ENCODE data around the gene B3GALT4.
"Not testable (repeated sequence)": the region's sequence is repeated elsewhere in the genome, so short reads cannot be mapped to it uniquely, and the experiment has no call there.

Gene B3GALT4

DNA sequence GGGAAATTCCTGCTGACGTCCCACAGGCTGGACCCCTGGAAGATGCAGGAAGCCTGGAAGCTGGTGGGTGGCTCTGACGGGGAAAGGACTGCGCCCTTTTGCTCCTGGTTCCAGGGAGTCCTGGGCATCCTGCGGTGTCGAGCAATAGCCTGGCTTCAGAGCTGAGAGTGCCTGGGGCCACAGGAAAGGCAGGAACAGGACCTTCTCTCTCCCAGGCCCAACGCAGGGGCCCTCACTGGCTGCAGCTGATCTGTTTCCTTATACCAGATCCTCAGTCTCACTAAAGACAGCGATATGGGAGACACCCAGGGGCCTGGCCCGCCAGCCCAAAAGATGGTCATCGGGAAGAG, 1.4 kb downstream of the B3GALT4 start:
- TF ChIP-seq, protein P1, sequence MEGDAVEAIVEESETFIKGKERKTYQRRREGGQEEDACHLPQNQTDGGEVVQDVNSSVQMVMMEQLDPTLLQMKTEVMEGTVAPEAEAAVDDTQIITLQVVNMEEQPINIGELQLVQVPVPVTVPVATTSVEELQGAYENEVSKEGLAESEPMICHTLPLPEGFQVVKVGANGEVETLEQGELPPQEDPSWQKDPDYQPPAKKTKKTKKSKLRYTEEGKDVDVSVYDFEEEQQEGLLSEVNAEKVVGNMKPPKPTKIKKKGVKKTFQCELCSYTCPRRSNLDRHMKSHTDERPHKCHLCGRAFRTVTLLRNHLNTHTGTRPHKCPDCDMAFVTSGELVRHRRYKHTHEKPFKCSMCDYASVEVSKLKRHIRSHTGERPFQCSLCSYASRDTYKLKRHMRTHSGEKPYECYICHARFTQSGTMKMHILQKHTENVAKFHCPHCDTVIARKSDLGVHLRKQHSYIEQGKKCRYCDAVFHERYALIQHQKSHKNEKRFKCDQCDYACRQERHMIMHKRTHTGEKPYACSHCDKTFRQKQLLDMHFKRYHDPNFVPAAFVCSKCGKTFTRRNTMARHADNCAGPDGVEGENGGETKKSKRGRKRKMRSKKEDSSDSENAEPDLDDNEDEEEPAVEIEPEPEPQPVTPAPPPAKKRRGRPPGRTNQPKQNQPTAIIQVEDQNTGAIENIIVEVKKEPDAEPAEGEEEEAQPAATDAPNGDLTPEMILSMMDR (IDR thresholded peaks at IDR 0.05; ENCODE audit: borderline replicate concordance, insufficient read depth, low read depth, low read length) = no peak
- no peak overlapping the region for H3K4me3 ChIP-seq (ENCODE audit: low read depth, low read length)

DNA sequence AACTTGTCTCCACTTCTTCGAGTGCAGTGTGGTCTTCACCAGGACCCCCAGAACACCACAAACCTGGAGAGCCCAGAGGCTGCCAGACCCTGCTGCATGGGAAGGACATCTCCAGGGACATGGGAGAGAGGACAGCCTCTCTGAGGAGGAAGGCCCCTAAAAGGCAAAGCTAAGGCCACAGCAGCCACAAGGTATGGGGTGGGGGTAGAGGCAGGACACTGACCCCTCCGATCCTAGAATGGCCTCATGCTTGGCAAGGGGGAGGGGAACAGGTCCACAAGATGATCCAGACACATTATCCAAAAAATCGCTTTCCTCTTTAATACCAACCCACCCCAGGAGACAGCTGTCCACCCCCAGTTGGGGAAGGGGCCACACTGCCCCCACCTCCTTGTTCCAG, 1.9 kb downstream of the B3GALT4 start:
- no peak overlapping the region for H3K4me3 ChIP-seq (ENCODE audit: low read depth, low read length)

DNA sequence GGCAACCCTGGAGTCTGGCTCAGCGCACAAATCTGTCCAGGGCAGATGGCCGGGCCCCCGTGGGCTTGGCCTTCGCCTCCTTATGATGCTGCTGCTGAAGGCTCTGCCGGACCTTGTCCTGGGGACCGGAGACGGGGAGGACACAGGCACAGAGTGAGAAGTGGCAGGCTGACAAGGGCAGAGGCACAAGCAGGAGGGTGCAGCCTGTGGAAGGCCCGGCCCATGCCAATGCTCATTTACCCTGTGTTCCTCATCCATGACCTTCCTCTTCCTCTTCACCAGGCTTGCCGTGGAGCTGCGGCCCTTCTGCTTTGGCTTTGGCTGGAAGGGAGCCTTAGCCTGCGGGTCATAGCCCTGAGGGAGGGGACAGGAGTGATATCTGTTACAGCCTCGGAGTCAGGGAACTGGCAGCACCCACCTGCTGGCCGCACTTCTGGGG, 2.4 kb downstream of the B3GALT4 start:
- TF ChIP-seq, protein P1 (IDR thresholded peaks at IDR 0.05; ENCODE audit: borderline replicate concordance, insufficient read depth, low read depth, low read length) = no peak
- no peak overlapping the region for H3K4me3 ChIP-seq (ENCODE audit: low read depth, low read length)

More for the DNA sequence above, 1.9 kb downstream of the B3GALT4 start:
- TF ChIP-seq, protein P1 (IDR thresholded peaks at IDR 0.05; ENCODE audit: borderline replicate concordance, insufficient read depth, low read depth, low read length) = no peak

DNA sequence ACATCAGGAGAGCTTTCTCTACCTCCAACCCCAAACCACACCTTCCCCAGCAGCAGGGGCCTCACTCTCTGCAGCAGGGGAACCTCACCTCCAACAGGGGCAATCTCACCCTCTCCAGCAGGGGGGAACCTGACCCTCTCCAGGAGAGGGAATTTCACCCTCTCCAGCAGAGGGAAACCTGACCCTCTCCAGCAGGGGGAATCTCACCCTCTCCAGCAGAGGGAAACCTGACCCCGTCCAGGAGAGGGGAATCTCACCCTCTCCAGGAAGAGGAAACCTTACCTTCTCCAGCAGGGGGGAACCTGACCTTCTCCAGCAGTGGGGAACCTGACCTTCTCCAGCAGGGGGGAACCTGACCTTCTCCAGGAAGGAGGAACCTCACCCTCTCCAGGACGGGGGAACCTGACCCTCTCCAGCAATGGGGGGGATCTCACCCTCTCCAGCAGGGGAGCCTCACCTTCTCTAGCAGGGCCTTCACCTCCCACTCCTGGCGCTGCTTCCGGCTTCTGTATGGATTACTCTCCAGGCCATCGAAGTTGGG, 3.1 kb downstream of the B3GALT4 start:
- no peak overlapping the region for H3K4me3 ChIP-seq (ENCODE audit: low read depth, low read length)
- TF ChIP-seq, protein P1 (IDR thresholded peaks at IDR 0.05; ENCODE audit: borderline replicate concordance, insufficient read depth, low read depth, low read length) = peak; percentile 48; the same call in 1 of the 2 replicates

DNA sequence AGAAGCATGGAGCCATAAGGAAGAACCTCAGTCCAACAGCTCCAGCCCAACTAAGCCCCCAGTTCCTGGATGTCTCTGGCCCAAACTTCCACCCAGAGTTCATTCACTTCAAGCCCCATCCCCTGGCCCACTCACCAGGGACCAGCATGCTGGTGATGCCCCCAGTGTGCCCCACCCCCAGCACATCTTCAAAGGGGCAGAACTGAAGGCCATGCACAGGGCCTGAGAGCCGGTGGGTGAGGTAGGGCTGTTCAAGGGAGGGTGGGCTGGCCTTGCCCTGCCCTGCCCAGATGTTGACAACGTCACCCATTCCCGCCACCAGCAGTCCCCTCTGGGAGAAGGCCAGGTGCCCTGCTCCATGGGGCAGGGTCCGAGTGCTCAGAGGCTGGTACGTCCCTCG, 3.6 kb downstream of the B3GALT4 start:
- TF ChIP-seq, protein P1 (IDR thresholded peaks at IDR 0.05; ENCODE audit: borderline replicate concordance, insufficient read depth, low read depth, low read length) = no peak
- H3K4me3 ChIP-seq (ENCODE audit: low read depth, low read length) = no peak overlapping the region

DNA sequence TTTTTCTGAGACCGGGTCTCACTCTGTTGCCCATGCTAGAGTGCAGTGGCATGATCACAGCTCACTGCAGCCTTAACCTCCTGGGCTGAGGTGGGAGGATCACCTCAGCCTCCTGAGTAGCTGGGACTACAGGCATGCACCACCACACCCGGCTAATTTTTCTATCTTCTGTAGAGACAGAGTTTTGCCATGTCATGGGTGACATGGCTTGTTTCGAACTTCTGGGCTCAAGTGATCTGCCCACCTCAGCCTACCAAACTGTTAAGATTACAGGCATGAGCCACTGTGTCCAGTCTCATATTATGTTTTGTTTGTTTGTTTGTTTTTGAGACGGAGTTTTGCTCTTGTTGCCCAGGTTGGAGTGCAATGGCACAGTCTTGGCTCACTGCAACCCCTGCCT, 8.3 kb downstream of the B3GALT4 start:
- H3K4me3 ChIP-seq (ENCODE audit: low read depth, low read length) = not testable (repeated sequence)

DNA sequence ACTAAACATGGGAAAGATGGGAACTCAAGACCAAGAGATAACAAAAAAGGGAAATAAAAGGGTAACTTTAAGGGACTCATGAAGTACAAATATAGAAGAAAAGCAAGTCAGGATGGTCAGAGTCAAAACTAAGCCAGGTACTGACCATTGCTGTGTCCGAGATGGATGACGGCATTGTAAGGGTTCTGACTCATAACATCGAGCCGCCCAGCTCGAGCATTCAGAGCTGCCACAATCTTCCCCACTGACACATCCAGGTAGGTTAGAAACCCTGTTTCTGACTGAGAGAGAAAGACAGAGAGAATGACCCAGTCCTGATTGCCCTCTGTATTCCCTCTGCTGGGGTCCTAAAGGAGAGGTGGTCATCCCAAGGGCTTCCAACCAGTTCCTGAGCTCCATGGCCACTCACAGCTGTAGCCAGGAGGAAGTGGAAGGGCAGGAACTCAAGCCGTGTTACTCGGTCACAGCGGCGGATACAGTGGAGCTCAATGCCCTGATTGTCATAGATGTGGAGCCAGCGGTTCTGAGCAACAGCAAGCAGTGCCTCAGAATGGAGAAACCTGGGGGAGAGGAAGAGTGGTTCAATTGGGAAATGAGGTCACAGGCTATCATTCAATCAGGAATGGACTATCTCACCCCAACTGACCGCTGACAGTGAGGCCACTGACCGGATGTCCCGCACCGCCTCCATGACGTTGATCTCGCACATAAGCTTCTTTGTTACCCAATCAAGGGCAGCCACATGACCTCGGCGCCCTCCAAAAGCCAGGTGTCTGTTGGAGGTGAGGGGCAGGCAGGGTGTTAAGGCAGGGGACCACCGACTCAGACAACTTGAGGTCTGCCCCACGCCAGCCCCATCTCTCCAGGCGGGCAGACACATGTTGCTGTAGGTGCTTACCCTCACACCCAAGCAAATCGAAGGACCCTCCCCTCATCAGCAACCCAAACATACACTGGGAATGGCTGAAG, 10.3 kb downstream of the B3GALT4 start:
- no peak overlapping the region for H3K4me3 ChIP-seq (ENCODE audit: low read depth, low read length)
- TF ChIP-seq, protein P1 (IDR thresholded peaks at IDR 0.05; ENCODE audit: borderline replicate concordance, insufficient read depth, low read depth, low read length) = no peak

All from GM12875 (cell line).